SK-N-MC (cell line): ENCODE data around the gene PPP1R1A.

ENCODE experiments used
- EZH2 ChIP-seq: fragments of 200-600 bp; sonication (generic); IDR thresholded peaks from one replicate; pipeline ENCODE4 v1.6.1; 2017; ENCODE audit warnings: antibody characterized with exemption
- POLR2AphosphoS5 ChIP-seq: IDR thresholded peaks from 2 replicates; pipeline ENCODE4 v1.6.1; 2012; ENCODE audit warnings: mild to moderate bottlenecking, low read depth, low read length, borderline replicate concordance

DNA sequence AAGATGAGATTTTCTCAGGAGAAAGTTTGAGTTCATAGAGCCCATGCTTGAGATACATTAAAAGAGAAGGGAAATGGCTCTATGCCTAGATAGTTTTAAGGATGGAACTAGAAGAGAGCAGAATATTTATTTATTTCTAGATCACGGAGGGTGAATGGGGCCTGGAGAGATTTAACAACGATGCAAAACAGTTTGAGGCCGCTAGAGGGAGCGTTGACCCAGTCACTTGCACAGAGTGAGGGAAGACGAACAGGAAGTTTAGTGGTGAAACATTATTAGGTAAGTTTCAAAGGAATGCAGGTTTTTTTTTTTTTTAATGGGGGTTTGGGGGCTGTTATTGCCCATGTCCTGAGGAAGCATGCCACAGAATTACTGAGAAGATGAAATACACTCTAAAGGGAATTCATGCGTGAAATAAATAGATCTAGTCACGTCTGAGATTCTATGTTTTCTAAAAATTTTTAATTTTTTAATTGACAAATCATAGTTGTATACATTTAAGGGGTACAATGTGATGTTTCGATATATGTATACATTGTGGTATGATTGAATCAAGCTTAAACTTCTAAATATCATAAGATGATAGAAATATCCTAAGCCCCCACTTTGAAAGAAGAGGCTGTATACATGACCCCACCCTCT is 14.8 kb upstream of the PPP1R1A start:
- TF ChIP-seq POLR2AphosphoS5, result peak; percentile 26; the same call in 1 of the 2 replicates
- TF ChIP-seq EZH2, result no peak
